ENCODE data around the gene IFT57. TPM values are rescaled to one million over a fixed set of nuclear protein-coding genes. Genes with fewer than 3 reads are reported as not detected.

IFT57 gene
- total and polyA plus RNA-seq, 10 of the 15 experiments (the other 5 are each of a cell fraction or from before 2014, with no cell fraction given): 1.8 to 25.0 (median 7.5) TPM

Other genes with a start within 250 kb of the IFT57 start
- gene CD47, start 131.4 kb downstream of the IFT57 start, total RNA-seq (2014; rRNA removed): 66.0 and 81.6 TPM in 2 replicates
- gene CD47, start 131.4 kb downstream of the IFT57 start, total RNA-seq (2014; rRNA removed; fragmentation: Illumina TruSeq; extraction: Trizol): 69.6 and 72.0 TPM in 2 replicates
- 74.6 and 87.2 TPM in 2 replicates for gene CD47, start 131.4 kb downstream of the IFT57 start, total RNA-seq (2021)
- gene CD47, start 131.4 kb downstream of the IFT57 start, polyA plus RNA-seq (2011; rRNA removed): 118 and 208 TPM in 2 replicates
- gene CD47, start 131.4 kb downstream of the IFT57 start, polyA plus RNA-seq (2014; fragmentation: Illumina TruSeq; extraction: Trizol): 77.3 and 105 TPM in 2 replicates
- gene CD47, start 131.4 kb downstream of the IFT57 start, polyA plus RNA-seq (2014; fragmentation: Nextera tagmentation; extraction: Ambion mirVana): 10 to 100 TPM; 22.9 to 61.6 TPM
- gene CD47, start 131.4 kb downstream of the IFT57 start, polyA plus RNA-seq (2014; rRNA removed): 68.0 and 84.8 TPM in 2 replicates
- 100 to 1,000 TPM; 168 to 175 TPM for gene CD47, start 131.4 kb downstream of the IFT57 start, polyA plus RNA-seq (2016; fragmentation: Nextera tagmentation; extraction: Ambion mirVana)
- gene HHLA2, start 74.1 kb upstream of the IFT57 start, total RNA-seq (2014; rRNA removed): 0.11 and 0.16 TPM in 2 replicates
- 0.31 and 0.37 TPM in 2 replicates for gene HHLA2, start 74.1 kb upstream of the IFT57 start, total RNA-seq (2014; rRNA removed; fragmentation: Illumina TruSeq; extraction: Trizol)
- 0.11 and 0.18 TPM in 2 replicates for gene HHLA2, start 74.1 kb upstream of the IFT57 start, total RNA-seq (2021)
- 1.3 and 1.6 TPM in 2 replicates for gene HHLA2, start 74.1 kb upstream of the IFT57 start, polyA plus RNA-seq (2011; rRNA removed)
- gene HHLA2, start 74.1 kb upstream of the IFT57 start, polyA plus RNA-seq (2014; fragmentation: Illumina TruSeq; extraction: Trizol): 0.28 and 0.52 TPM in 2 replicates
- under 1 TPM in 1 of 2 experiments, not detected in 1; 0.27 TPM for gene HHLA2, start 74.1 kb upstream of the IFT57 start, polyA plus RNA-seq (2014; fragmentation: Nextera tagmentation; extraction: Ambion mirVana)
- gene HHLA2, start 74.1 kb upstream of the IFT57 start, polyA plus RNA-seq (2014; rRNA removed): 0.16 and 0.32 TPM in 2 replicates
- gene HHLA2, start 74.1 kb upstream of the IFT57 start, polyA plus RNA-seq (2016; fragmentation: Nextera tagmentation; extraction: Ambion mirVana): under 1 TPM; 0.23 to 0.54 TPM